B cell (primary cell): ENCODE results near the gene ONECUT1.

Experiments used
- EZH2 ChIP-seq: IDR thresholded peaks from 2 replicates; pipeline ENCODE4 v1.6.1; 2012; ENCODE audit warnings: borderline replicate concordance, low read depth, mild to moderate bottlenecking, moderate library complexity, low read length; ENCODE audit not compliant: insufficient read depth, poor library complexity, severe bottlenecking
- TF ChIP-seq, protein P1 (sequence below): fragments of 200-600 bp; IDR thresholded peaks from one replicate; pipeline ENCODE4 v1.8.0; 2022; ENCODE audit warnings: antibody characterized with exemption, mild to moderate bottlenecking

DNA sequence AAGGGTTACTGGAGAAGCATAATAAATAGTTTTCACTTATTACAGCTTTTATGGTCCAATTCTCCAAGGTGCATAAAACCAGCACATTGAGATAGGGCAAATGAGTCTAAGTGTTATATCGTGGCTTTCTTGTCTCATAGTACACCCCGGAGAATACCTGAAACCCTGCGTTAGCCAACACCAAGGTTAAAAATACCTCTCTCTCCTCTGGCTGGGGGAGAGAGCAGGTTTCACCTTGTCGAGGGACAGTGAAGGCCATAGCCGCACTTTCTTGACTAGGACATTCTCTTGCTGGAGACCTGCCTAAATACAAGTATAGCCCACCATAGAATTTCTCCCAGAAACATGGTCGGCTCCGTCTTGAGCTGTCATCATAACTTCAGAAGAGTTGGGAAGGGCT, 59.5 kb downstream of the ONECUT1 start:
- TF ChIP-seq, protein P1, sequence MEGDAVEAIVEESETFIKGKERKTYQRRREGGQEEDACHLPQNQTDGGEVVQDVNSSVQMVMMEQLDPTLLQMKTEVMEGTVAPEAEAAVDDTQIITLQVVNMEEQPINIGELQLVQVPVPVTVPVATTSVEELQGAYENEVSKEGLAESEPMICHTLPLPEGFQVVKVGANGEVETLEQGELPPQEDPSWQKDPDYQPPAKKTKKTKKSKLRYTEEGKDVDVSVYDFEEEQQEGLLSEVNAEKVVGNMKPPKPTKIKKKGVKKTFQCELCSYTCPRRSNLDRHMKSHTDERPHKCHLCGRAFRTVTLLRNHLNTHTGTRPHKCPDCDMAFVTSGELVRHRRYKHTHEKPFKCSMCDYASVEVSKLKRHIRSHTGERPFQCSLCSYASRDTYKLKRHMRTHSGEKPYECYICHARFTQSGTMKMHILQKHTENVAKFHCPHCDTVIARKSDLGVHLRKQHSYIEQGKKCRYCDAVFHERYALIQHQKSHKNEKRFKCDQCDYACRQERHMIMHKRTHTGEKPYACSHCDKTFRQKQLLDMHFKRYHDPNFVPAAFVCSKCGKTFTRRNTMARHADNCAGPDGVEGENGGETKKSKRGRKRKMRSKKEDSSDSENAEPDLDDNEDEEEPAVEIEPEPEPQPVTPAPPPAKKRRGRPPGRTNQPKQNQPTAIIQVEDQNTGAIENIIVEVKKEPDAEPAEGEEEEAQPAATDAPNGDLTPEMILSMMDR = no peak
- no peak for TF ChIP-seq EZH2
